NB4 (cell line): Measurements from ENCODE around the gene AP3B1.

Experiments
- CTCF ChIP-seq: IDR thresholded peaks from one replicate; pipeline ENCODE4 v1.5.1; 2012; ENCODE audit warnings: low read depth, low read length
- POLR2A ChIP-seq: IDR thresholded peaks from 2 replicates; pipeline ENCODE4 v1.6.1; 2011; ENCODE audit warnings: mild to moderate bottlenecking; ENCODE audit not compliant: insufficient read length; ENCODE audit errors: extremely low read depth

DNA sequence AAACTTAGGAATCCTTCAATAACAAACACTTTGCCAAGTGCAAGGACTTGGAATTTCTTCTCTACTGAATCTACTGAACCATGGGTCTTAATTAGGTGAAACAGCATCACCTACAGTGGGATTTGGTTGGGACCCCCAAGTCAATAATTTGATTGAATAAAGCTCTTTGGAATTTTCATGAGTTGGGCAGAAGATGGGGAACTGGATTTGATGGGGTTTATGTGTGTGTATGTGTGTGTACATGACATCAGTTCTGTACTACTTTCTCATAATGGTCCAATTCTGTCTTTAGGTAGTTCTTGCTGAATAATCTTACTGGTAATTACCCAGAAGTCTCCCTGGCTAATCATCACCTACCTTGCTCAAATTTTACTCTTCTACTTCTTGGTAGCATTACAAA, 319.9 kb downstream of the AP3B1 start:
- TF ChIP-seq CTCF (no peak), POLR2A (no peak)
